T-helper 1 cell treated with Interleukin-12 subunit alpha and Interleukin-12 subunit beta and Interleukin-4 antibody, amounts not matched to agents 30 μg/mL and 1 μg/mL, for 36 hours (primary cell): ENCODE results near the gene FERD3L.

Experiments
- H3K27ac Mint-ChIP-seq: one replicate; pipeline ENCODE4 v1.8.0; 2021; ENCODE audit warnings: mild to moderate bottlenecking, mixed read lengths
- H3K27me3 Mint-ChIP-seq: one replicate; pipeline ENCODE4 v1.8.0; 2021; ENCODE audit warnings: low read depth, mixed read lengths
- H3K36me3 Mint-ChIP-seq: one replicate; pipeline ENCODE4 v1.8.0; 2021; ENCODE audit warnings: low read depth, mixed read lengths
- H3K4me1 Mint-ChIP-seq: one replicate; pipeline ENCODE4 v1.8.0; 2021; ENCODE audit warnings: low read depth, mixed read lengths
- H3K4me3 Mint-ChIP-seq: one replicate; pipeline ENCODE4 v1.8.0; 2021; ENCODE audit warnings: mild to moderate bottlenecking, moderate library complexity, mixed read lengths
- H3K9me3 Mint-ChIP-seq: one replicate; pipeline ENCODE4 v1.8.0; 2021; ENCODE audit warnings: mixed read lengths

The FERD3L gene

GRCh38 chr7:19121977-19122588 is 23.1 kb downstream of the FERD3L start:
- Mint-ChIP-seq H3K27ac (no peak overlapping the region), H3K9me3 (no peaks in the 10 kb centered on the region), H3K4me3 (no peak overlapping the region), H3K27me3 (peaks cover 44% of the 10 kb centered on the region), H3K36me3 (no peaks in the 10 kb centered on the region), H3K4me1 (no peaks in the 10 kb centered on the region)

GRCh38 chr7:19119870-19120486 is 25.2 kb downstream of the FERD3L start:
- no peak overlapping the region for H3K4me3 Mint-ChIP-seq
- H3K4me1 Mint-ChIP-seq = peaks cover 3% of the 10 kb centered on the region
- no peaks in the 10 kb centered on the region for H3K36me3 Mint-ChIP-seq
- no peak overlapping the region for H3K27ac Mint-ChIP-seq
- H3K27me3 Mint-ChIP-seq = peaks cover 52% of the 10 kb centered on the region
- H3K9me3 Mint-ChIP-seq = no peaks in the 10 kb centered on the region

- Mint-ChIP-seq H3K27me3 (peaks cover 58% of the 10 kb centered on the region), H3K4me1 (peaks cover 3% of the 10 kb centered on the region), H3K9me3 (no peaks in the 10 kb centered on the region), H3K36me3 (no peaks in the 10 kb centered on the region), H3K4me3 (no peak overlapping the region), H3K27ac (no peak overlapping the region)
Observed at GRCh38 chr7:19119372-19119771, 25.8 kb downstream of the FERD3L start.

- Mint-ChIP-seq H3K9me3 (no peaks in the 10 kb centered on the region), H3K4me1 (peaks cover 3% of the 10 kb centered on the region), H3K27ac (no peak overlapping the region), H3K36me3 (no peaks in the 10 kb centered on the region), H3K27me3 (peaks cover 61% of the 10 kb centered on the region), H3K4me3 (no peak overlapping the region)
Observed at GRCh38 chr7:19118636-19119371, 26.4 kb downstream of the FERD3L start.

GRCh38 chr7:19117870-19118608 is 27.2 kb downstream of the FERD3L start:
- no peaks in the 10 kb centered on the region for H3K36me3 Mint-ChIP-seq
- no peaks in the 10 kb centered on the region for H3K9me3 Mint-ChIP-seq
- no peak overlapping the region for H3K27ac Mint-ChIP-seq
- H3K4me1 Mint-ChIP-seq = peaks cover 3% of the 10 kb centered on the region
- H3K4me3 Mint-ChIP-seq = no peak overlapping the region
- H3K27me3 Mint-ChIP-seq = peaks cover 68% of the 10 kb centered on the region

- Mint-ChIP-seq H3K27ac (no peak within 1 kb of the TSS), H3K4me1 (peaks cover 3% of the 10 kb centered on the region), H3K27me3 (peaks cover 76% of the 10 kb centered on the region), H3K9me3 (no peaks in the 10 kb centered on the region), H3K36me3 (no peaks in the 10 kb centered on the region), H3K4me3 (no peak within 1 kb of the TSS)
Observed at GRCh38 chr7:19117091-19117869, 27.9 kb downstream of the FERD3L start, which contains the start of gene TWIST1. TSS of gene TWIST1 (minus strand) at chr7:19117636. CDS start at chr7:19117321, 315 bp downstream.

- peak overlapping the region; percentile 75 for H3K27ac Mint-ChIP-seq
Observed at GRCh38 chr7:19116121-19117090, 28.8 kb downstream of the FERD3L start.

GRCh38 chr7:19114551-19114855 is 30.7 kb downstream of the FERD3L start:
- H3K27ac Mint-ChIP-seq = no peak overlapping the region

More at GRCh38 chr7:19116121-19117090, 28.8 kb downstream of the FERD3L start:
- Mint-ChIP-seq H3K4me1 (peaks cover 3% of the 10 kb centered on the region), H3K36me3 (no peaks in the 10 kb centered on the region), H3K4me3 (peak overlapping the region; percentile 75), H3K9me3 (no peaks in the 10 kb centered on the region), H3K27me3 (peaks cover 77% of the 10 kb centered on the region)

GRCh38 chr7:19113855-19114550 is 31.2 kb downstream of the FERD3L start:
- Mint-ChIP-seq H3K27me3 (peaks cover 78% of the 10 kb centered on the region), H3K4me3 (no peak overlapping the region), H3K4me1 (peaks cover 5% of the 10 kb centered on the region), H3K27ac (no peak overlapping the region), H3K36me3 (peaks cover 4% of the 10 kb centered on the region), H3K9me3 (peaks cover 4% of the 10 kb centered on the region)

More at GRCh38 chr7:19114551-19114855, 30.7 kb downstream of the FERD3L start:
- H3K36me3 Mint-ChIP-seq = peaks cover 4% of the 10 kb centered on the region
- H3K9me3 Mint-ChIP-seq = peaks cover 4% of the 10 kb centered on the region
- H3K27me3 Mint-ChIP-seq = peaks cover 78% of the 10 kb centered on the region
- no peak overlapping the region for H3K4me3 Mint-ChIP-seq
- H3K4me1 Mint-ChIP-seq = peaks cover 5% of the 10 kb centered on the region

GRCh38 chr7:19113002-19113350 is 32.2 kb downstream of the FERD3L start:
- Mint-ChIP-seq H3K27ac (no peak overlapping the region), H3K4me3 (no peak overlapping the region), H3K27me3 (peaks cover 79% of the 10 kb centered on the region), H3K9me3 (peaks cover 4% of the 10 kb centered on the region), H3K4me1 (peaks cover 5% of the 10 kb centered on the region), H3K36me3 (peaks cover 4% of the 10 kb centered on the region)

- H3K36me3 Mint-ChIP-seq = peaks cover 4% of the 10 kb centered on the region
- no peak overlapping the region for H3K27ac Mint-ChIP-seq
- no peak overlapping the region for H3K4me3 Mint-ChIP-seq
- H3K9me3 Mint-ChIP-seq = peaks cover 4% of the 10 kb centered on the region
- peaks cover 9% of the 10 kb centered on the region for H3K4me1 Mint-ChIP-seq
- H3K27me3 Mint-ChIP-seq = peaks cover 84% of the 10 kb centered on the region
Observed at GRCh38 chr7:19112274-19113001, 32.8 kb downstream of the FERD3L start.

- H3K27ac Mint-ChIP-seq = no peak overlapping the region
- H3K27me3 Mint-ChIP-seq = peaks cover 92% of the 10 kb centered on the region
- no peak overlapping the region for H3K4me3 Mint-ChIP-seq
Observed at GRCh38 chr7:19111474-19112273, 33.5 kb downstream of the FERD3L start.

More at GRCh38 chr7:19111474-19112273, 33.5 kb downstream of the FERD3L start:
- H3K9me3 Mint-ChIP-seq = peaks cover 4% of the 10 kb centered on the region
- H3K36me3 Mint-ChIP-seq = peaks cover 4% of the 10 kb centered on the region
- H3K4me1 Mint-ChIP-seq = peaks cover 9% of the 10 kb centered on the region
